ENCODE data around the gene STN1. TPM values are rescaled to one million over a fixed set of nuclear protein-coding genes. Genes with fewer than 3 reads are reported as not detected.

STN1 gene
- polyA plus RNA-seq, 2 donors, result 41.1 to 70.8 TPM

DNA sequence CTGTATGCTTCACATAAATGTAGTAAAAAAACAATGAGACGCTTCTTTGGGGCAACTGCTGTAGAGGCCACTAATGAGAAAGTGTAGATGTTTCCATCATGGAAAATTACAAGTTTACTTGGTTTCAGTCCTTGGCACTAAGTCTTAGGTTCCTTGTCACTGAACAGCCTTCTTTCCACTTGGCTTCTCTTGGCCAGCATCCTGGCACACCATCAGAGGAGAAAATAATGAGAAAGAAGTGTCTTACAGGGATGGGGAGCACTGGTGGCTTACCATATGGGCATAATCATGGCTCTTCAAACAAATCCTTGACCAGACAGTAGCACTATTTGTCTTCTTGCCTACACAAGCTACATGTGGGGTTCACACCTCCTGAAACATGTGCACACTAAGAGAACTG lies 40.1 kb downstream of the STN1 start:
- Histone ChIP-seq H3K27ac (ENCODE audit: low read depth in 2 of 2, low read length in 1 of 2) (peak overlapping the region; percentile 9 to 53), H3K36me3 (ENCODE audit: control insufficient read depth in 2 of 2, insufficient read depth in 2 of 2, low read length in 1 of 2) (peaks cover 11 to 31% of the 10 kb centered on the region in 2 donors), H3K9me3 (ENCODE audit: control insufficient read depth in 2 of 2, insufficient read depth in 1 of 2, low read depth in 1 of 2, low read length in 1 of 2) (no peaks in the 10 kb centered on the region), H3K4me3 (ENCODE audit: low read depth in 1 of 2, low read length in 2 of 2) (no peak overlapping the region), H3K27me3 (ENCODE audit: control insufficient read depth in 1 of 2, insufficient read depth in 2 of 2, low read length in 2 of 2) (no peaks in the 10 kb centered on the region), H3K4me1 (ENCODE audit: control insufficient read depth in 2 of 2, insufficient read depth in 2 of 2, low read length in 1 of 2) (peaks cover 0 to 23% of the 10 kb centered on the region in 2 donors)
- 74 to 77% methylated on average over 1 of the region's 1 CpG for WGBS, 2 donors

DNA sequence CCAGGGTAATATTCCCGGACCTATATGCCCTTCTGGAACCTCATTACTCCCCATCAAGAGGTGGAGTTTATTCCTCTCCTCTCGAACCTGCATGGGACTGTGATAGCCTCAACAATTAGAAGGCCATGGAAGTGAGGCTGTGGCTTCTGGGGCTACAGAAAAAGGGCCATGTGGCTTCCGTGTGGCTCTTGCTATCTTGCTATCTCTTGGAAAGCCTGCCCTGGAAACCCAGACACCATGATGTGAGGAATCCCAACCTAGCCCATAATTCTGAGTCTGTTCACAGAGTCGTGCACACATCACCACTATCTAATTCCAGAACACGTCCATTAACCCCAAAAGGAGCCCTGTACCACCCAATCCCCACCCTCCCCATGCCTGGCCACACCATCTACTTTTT lies 41.8 kb downstream of the STN1 start:
- WGBS, 2 donors, result 93 to 94% methylated on average over 5 of the region's 5 CpGs
- Histone ChIP-seq H3K27ac (ENCODE audit: low read depth in 2 of 2, low read length in 1 of 2) (no peak overlapping the region), H3K27me3 (ENCODE audit: control insufficient read depth in 1 of 2, insufficient read depth in 2 of 2, low read length in 2 of 2) (no peaks in the 10 kb centered on the region), H3K9me3 (ENCODE audit: control insufficient read depth in 2 of 2, insufficient read depth in 1 of 2, low read depth in 1 of 2, low read length in 1 of 2) (no peaks in the 10 kb centered on the region), H3K36me3 (ENCODE audit: control insufficient read depth in 2 of 2, insufficient read depth in 2 of 2, low read length in 1 of 2) (peaks cover 9 to 23% of the 10 kb centered on the region in 2 donors), H3K4me3 (ENCODE audit: low read depth in 1 of 2, low read length in 2 of 2) (no peak overlapping the region), H3K4me1 (ENCODE audit: control insufficient read depth in 2 of 2, insufficient read depth in 2 of 2, low read length in 1 of 2) (peaks cover 0 to 22% of the 10 kb centered on the region in 2 donors)

DNA sequence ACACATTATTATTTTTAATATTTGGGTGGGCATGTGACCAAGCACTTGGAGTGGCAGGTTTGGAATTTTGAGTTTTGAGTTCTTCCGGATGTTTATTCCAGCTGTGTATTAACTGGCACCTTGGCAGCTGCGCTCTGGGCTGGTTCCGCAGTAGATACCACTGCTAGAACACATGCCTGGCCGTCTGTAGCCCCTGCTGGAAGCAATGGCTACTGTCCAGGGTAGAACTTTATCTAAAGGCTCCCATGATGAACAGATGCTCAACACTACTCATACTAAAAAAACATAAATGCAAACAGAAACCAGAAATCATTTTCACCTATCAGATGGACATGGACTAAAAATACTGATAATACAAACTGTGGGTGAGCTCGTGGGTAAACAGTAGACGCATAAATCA lies 43.3 kb downstream of the STN1 start:
- 59 to 63% methylated on average over 6 of the region's 6 CpGs for WGBS, 2 donors
- Histone ChIP-seq H3K27ac (ENCODE audit: low read depth in 2 of 2, low read length in 1 of 2) (peak overlapping the region in 1 of 2 donors; percentile 58), H3K9me3 (ENCODE audit: control insufficient read depth in 2 of 2, insufficient read depth in 1 of 2, low read depth in 1 of 2, low read length in 1 of 2) (no peaks in the 10 kb centered on the region), H3K4me3 (ENCODE audit: low read depth in 1 of 2, low read length in 2 of 2) (no peak overlapping the region), H3K27me3 (ENCODE audit: control insufficient read depth in 1 of 2, insufficient read depth in 2 of 2, low read length in 2 of 2) (no peaks in the 10 kb centered on the region), H3K4me1 (ENCODE audit: control insufficient read depth in 2 of 2, insufficient read depth in 2 of 2, low read length in 1 of 2) (peaks cover 0 to 20% of the 10 kb centered on the region in 2 donors), H3K36me3 (ENCODE audit: control insufficient read depth in 2 of 2, insufficient read depth in 2 of 2, low read length in 1 of 2) (peaks cover 9 to 14% of the 10 kb centered on the region in 2 donors)

DNA sequence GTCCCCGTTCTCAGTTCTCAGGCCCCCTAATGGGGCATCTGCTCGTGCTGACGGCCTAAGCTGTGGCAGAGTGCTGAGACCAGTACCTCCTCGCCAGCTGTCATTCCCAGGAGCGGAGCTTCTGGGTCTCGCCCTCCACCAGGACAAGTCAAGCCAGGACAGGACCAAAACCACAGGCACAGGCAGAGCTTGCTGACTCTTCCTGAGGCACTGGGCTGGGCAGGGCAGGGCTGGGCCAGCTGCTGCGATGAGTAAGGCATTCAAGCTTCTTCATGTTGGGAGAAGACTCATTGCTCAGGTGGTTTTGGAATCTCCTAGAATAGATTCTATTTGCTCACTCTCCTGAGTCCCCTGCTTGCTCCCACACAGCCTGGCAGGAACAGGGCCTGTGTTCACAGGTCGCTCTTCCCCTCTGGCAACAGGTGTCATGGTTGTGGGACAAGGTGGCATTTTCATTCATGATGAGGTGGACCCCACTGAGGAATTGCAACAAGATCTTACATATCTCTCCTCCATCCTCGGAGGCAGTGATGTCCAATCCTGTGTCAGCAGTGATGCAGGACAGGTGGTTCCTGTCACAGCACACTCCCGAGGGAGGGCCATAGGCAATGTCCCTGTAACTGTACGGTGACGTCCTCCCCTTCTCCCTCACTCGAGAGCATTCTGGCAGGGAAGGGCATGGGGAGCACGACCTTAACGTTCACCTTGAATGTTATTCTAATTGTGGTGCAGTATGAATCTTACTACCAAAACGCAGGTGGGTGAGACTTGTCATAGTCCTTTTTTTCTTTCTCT lies 45.6 kb downstream of the STN1 start:
- H3K27ac ChIP-seq (ENCODE audit: low read depth in 2 of 2, low read length in 1 of 2), result peak overlapping the region; percentile 88 to 90
- no peaks in the 10 kb centered on the region for H3K27me3 ChIP-seq (ENCODE audit: control insufficient read depth in 1 of 2, insufficient read depth in 2 of 2, low read length in 2 of 2)
- H3K9me3 ChIP-seq (ENCODE audit: control insufficient read depth in 2 of 2, insufficient read depth in 1 of 2, low read depth in 1 of 2, low read length in 1 of 2), result no peaks in the 10 kb centered on the region
- H3K4me3 ChIP-seq (ENCODE audit: low read depth in 1 of 2, low read length in 2 of 2), result no peak overlapping the region
- peaks cover 0 to 4% of the 10 kb centered on the region in 2 donors for H3K36me3 ChIP-seq (ENCODE audit: control insufficient read depth in 2 of 2, insufficient read depth in 2 of 2, low read length in 1 of 2)
- H3K4me1 ChIP-seq (ENCODE audit: control insufficient read depth in 2 of 2, insufficient read depth in 2 of 2, low read length in 1 of 2), result peaks cover 0 to 14% of the 10 kb centered on the region in 2 donors
- WGBS, 2 donors, result 50 to 66% methylated on average over 16 of the region's 16 CpGs

DNA sequence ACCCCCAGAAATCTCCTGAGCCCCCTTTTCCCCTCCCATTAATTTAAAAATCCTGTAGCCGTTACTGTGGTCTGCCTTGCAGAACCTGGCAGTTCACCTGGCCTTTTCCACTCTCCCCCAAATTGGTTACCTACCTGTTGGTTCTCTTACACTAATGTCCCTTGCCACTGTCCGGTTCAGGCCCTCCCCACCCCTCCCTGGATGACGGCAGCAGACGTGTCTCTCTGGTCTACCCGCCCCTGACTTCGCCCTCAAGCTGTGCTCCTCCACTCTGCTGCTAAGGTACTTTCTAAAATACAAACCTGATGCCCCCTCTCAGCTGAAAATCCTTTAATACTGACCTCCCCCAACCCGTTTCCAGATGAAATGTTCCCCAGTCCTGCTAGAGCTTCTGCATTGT lies 47.0 kb downstream of the STN1 start:
- Histone ChIP-seq H3K4me1 (ENCODE audit: control insufficient read depth in 2 of 2, insufficient read depth in 2 of 2, low read length in 1 of 2) (peaks cover 0 to 14% of the 10 kb centered on the region in 2 donors), H3K36me3 (ENCODE audit: control insufficient read depth in 2 of 2, insufficient read depth in 2 of 2, low read length in 1 of 2) (peaks cover 0 to under 1% of the 10 kb centered on the region in 2 donors), H3K4me3 (ENCODE audit: low read depth in 1 of 2, low read length in 2 of 2) (no peak overlapping the region), H3K27ac (ENCODE audit: low read depth in 2 of 2, low read length in 1 of 2) (peak overlapping the region; percentile 75 to 78), H3K27me3 (ENCODE audit: control insufficient read depth in 1 of 2, insufficient read depth in 2 of 2, low read length in 2 of 2) (no peaks in the 10 kb centered on the region), H3K9me3 (ENCODE audit: control insufficient read depth in 2 of 2, insufficient read depth in 1 of 2, low read depth in 1 of 2, low read length in 1 of 2) (no peaks in the 10 kb centered on the region)
- WGBS, 2 donors, result 47 to 72% methylated on average over 7 of the region's 7 CpGs

DNA sequence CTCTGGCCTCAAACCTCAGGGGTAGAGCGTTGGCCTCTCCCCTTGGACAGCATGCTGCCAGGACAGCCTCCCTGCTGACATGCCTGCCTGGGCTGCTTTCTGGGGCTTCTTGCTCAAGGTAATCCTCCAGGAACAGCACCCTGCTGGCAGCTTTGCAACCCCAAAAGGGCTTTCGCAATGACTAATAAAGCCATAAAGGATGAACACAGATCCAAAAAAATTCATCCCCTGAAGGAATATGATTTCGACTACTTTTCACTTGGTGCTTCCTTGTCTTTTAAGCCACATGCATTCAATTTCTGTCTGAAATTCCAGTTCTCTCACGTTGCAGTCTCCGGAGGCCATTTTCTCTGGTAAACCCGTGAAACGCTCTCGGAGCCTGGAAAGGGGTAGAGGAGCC lies 47.5 kb downstream of the STN1 start:
- 47 to 66% methylated on average over 8 of the region's 8 CpGs for WGBS, 2 donors
- no peaks in the 10 kb centered on the region for H3K27me3 ChIP-seq (ENCODE audit: control insufficient read depth in 1 of 2, insufficient read depth in 2 of 2, low read length in 2 of 2)
- H3K36me3 ChIP-seq (ENCODE audit: control insufficient read depth in 2 of 2, insufficient read depth in 2 of 2, low read length in 1 of 2), result no peaks in the 10 kb centered on the region
- H3K4me3 ChIP-seq (ENCODE audit: low read depth in 1 of 2, low read length in 2 of 2), result no peak overlapping the region
- H3K9me3 ChIP-seq (ENCODE audit: control insufficient read depth in 2 of 2, insufficient read depth in 1 of 2, low read depth in 1 of 2, low read length in 1 of 2), result no peaks in the 10 kb centered on the region
- peaks cover 0 to 14% of the 10 kb centered on the region in 2 donors for H3K4me1 ChIP-seq (ENCODE audit: control insufficient read depth in 2 of 2, insufficient read depth in 2 of 2, low read length in 1 of 2)
- peak overlapping the region; percentile 75 to 78 for H3K27ac ChIP-seq (ENCODE audit: low read depth in 2 of 2, low read length in 1 of 2)

DNA sequence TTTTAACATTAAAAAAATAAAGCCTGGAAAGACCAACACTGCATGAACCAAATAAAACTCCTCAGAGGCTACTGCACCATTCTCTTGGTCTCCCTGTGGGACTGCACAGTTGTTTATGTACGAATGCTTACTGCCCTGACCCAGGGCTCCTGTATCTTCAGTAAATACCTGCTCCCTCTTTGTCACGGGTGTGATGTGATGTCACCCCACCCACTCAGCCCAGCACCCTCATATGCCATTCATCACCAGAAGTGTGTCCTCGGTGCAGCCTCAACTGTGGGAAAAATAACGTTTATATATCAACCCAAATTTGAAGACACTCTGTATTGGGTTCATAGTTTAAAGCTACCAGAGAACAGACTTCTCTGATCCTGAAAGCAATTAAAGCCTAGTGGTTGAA lies 48.6 kb downstream of the STN1 start:
- no peaks in the 10 kb centered on the region for H3K27me3 ChIP-seq (ENCODE audit: control insufficient read depth in 1 of 2, insufficient read depth in 2 of 2, low read length in 2 of 2)
- no peak overlapping the region for H3K4me3 ChIP-seq (ENCODE audit: low read depth in 1 of 2, low read length in 2 of 2)
- H3K36me3 ChIP-seq (ENCODE audit: control insufficient read depth in 2 of 2, insufficient read depth in 2 of 2, low read length in 1 of 2), result no peaks in the 10 kb centered on the region
- H3K4me1 ChIP-seq (ENCODE audit: control insufficient read depth in 2 of 2, insufficient read depth in 2 of 2, low read length in 1 of 2), result peaks cover 0 to 14% of the 10 kb centered on the region in 2 donors
- 45 to 58% methylated on average over 4 of the region's 4 CpGs for WGBS, 2 donors
- no peak overlapping the region for H3K27ac ChIP-seq (ENCODE audit: low read depth in 2 of 2, low read length in 1 of 2)
- H3K9me3 ChIP-seq (ENCODE audit: control insufficient read depth in 2 of 2, insufficient read depth in 1 of 2, low read depth in 1 of 2, low read length in 1 of 2), result peaks cover 0 to 2% of the 10 kb centered on the region in 2 donors

DNA sequence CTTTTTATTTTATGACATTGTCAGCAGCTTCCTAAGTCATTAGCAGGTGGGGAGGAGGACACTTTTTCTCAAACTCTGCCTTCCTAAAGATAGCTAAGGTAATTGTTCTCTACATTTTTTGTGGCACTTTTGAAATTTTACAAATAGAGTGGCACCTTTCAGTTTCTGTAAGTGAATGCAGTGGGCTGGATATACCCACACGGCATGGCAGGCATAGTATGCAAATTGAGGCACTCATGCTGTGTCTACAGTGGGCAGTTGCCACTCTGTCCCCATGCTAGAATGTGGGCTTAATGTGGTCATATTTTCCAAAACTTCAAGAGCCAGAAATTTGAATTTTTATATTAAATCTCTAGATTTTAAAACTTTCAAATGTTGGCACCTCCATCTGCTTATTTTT lies 49.8 kb downstream of the STN1 start:
- 81 to 82% methylated on average over 1 of the region's 1 CpG for WGBS, 2 donors
- Histone ChIP-seq H3K27ac (ENCODE audit: low read depth in 2 of 2, low read length in 1 of 2) (no peak overlapping the region), H3K36me3 (ENCODE audit: control insufficient read depth in 2 of 2, insufficient read depth in 2 of 2, low read length in 1 of 2) (no peaks in the 10 kb centered on the region), H3K4me1 (ENCODE audit: control insufficient read depth in 2 of 2, insufficient read depth in 2 of 2, low read length in 1 of 2) (peaks cover 0 to 12% of the 10 kb centered on the region in 2 donors), H3K4me3 (ENCODE audit: low read depth in 1 of 2, low read length in 2 of 2) (no peak overlapping the region), H3K9me3 (ENCODE audit: control insufficient read depth in 2 of 2, insufficient read depth in 1 of 2, low read depth in 1 of 2, low read length in 1 of 2) (peaks cover 0 to 2% of the 10 kb centered on the region in 2 donors), H3K27me3 (ENCODE audit: control insufficient read depth in 1 of 2, insufficient read depth in 2 of 2, low read length in 2 of 2) (no peaks in the 10 kb centered on the region)

DNA sequence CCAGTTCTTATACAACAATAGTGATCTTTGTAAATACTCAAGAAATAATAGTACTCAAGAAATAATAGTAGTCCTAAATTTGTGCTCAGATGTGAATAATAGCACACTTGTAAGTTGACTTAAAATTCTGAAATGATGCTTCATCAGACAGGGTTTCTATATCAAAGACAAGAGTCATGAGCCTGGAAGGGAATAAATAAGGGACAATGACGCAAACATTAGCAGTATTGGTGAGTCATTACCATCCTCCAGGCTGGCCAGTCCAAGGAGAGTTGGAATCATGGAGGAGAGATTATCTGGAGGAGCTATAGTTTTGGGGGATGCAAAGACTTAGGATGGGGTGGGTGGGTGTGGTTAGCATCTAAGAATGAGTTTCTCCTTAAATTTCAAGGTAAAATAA lies 56.5 kb downstream of the STN1 start:
- 78 to 83% methylated on average over 1 of the region's 1 CpG for WGBS, 2 donors
- no peaks in the 10 kb centered on the region for H3K27me3 ChIP-seq (ENCODE audit: control insufficient read depth in 1 of 2, insufficient read depth in 2 of 2, low read length in 2 of 2)
- no peaks in the 10 kb centered on the region for H3K36me3 ChIP-seq (ENCODE audit: control insufficient read depth in 2 of 2, insufficient read depth in 2 of 2, low read length in 1 of 2)
- no peak overlapping the region for H3K27ac ChIP-seq (ENCODE audit: low read depth in 2 of 2, low read length in 1 of 2)
- no peaks in the 10 kb centered on the region for H3K4me1 ChIP-seq (ENCODE audit: control insufficient read depth in 2 of 2, insufficient read depth in 2 of 2, low read length in 1 of 2)
- H3K4me3 ChIP-seq (ENCODE audit: low read depth in 1 of 2, low read length in 2 of 2), result no peak overlapping the region
- H3K9me3 ChIP-seq (ENCODE audit: control insufficient read depth in 2 of 2, insufficient read depth in 1 of 2, low read depth in 1 of 2, low read length in 1 of 2), result peaks cover 0 to 2% of the 10 kb centered on the region in 2 donors

All from esophagus (tissue), 2 donors.